K562 (cell line): ENCODE data around the gene BCAM. TPM values are rescaled to one million over a fixed set of nuclear protein-coding genes. Genes with fewer than 3 reads are reported as not detected.

Source experiments
- CBX5 ChIP-seq: IDR thresholded peaks from 2 replicates; pipeline ENCODE4 v1.6.1; 2014; ENCODE audit warnings: low read depth, borderline replicate concordance
- GTF2F1 ChIP-seq: IDR thresholded peaks from 2 replicates; pipeline ENCODE4 v1.6.1; 2011; ENCODE audit warnings: low read depth, low read length, improper control_type of control experiment
- HDAC1 ChIP-seq, 2 experiments: fragments of 450-650 bp; IDR thresholded peaks; 2 replicates each; pipeline ENCODE4 v1.6.1; 2016 to 2017; ENCODE audit warnings: inconsistent platforms in 1 of 2, mild to moderate bottlenecking in 1 of 2, moderate library complexity in 1 of 2
- HIVEP1 ChIP-seq: fragments of 250-450 bp; sonication (Bioruptor Pico); IDR thresholded peaks from 2 replicates; pipeline ENCODE4 v1.4.0; 2020; ENCODE audit warnings: mild to moderate bottlenecking
- KLF6 ChIP-seq: fragments of 250-450 bp; sonication (Bioruptor Pico); IDR thresholded peaks from 2 replicates; pipeline ENCODE4 v1.4.0; 2020; ENCODE audit warnings: mild to moderate bottlenecking, moderate library complexity, borderline replicate concordance
- MAZ ChIP-seq, 2 experiments: fragments of 450-650 bp in 1 of 2; sonication (generic) in 1 of 2; formaldehyde crosslinking; IDR thresholded peaks in 1 of 2; conservative IDR thresholded peaks in 1 of 2; 2 replicates each; pipeline versions ENCODE4 v1.4.0 to v1.5.0; 2020; ENCODE audit warnings: mild to moderate bottlenecking in 1 of 2, missing genetic modification reagents in 1 of 2
- NEUROD1 ChIP-seq: fragments of 150-350 bp; IDR thresholded peaks from 2 replicates; pipeline ENCODE4 v1.6.1; 2014; ENCODE audit warnings: borderline replicate concordance, low read length, low read depth; ENCODE audit not compliant: partially characterized antibody
- NONO ChIP-seq, 2 experiments: fragments of 200-400 bp in 1 of 2; fragments of 450-650 bp in 1 of 2; formaldehyde crosslinking in 1 of 2; IDR thresholded peaks; 2 replicates each; pipeline ENCODE4 v1.6.1; 2017; ENCODE audit warnings: low read depth in 2 of 2, mild to moderate bottlenecking in 2 of 2, moderate library complexity in 2 of 2, low read length in 1 of 2
- ZBTB40 ChIP-seq, 2 experiments: fragments of 450-650 bp in 1 of 2; sonication (generic) in 1 of 2; formaldehyde crosslinking in 1 of 2; IDR thresholded peaks; 2 replicates each; pipeline versions ENCODE4 v1.7.1 to v1.9.0; 2016 to 2022; ENCODE audit warnings: inconsistent platforms in 1 of 2, mild to moderate bottlenecking in 1 of 2, missing genetic modification reagents in 1 of 2
- ZBTB7A ChIP-seq: IDR thresholded peaks from 2 replicates; pipeline ENCODE4 v1.6.1; 2011; ENCODE audit warnings: low read depth, mild to moderate bottlenecking, low read length, moderate library complexity, borderline replicate concordance; ENCODE audit not compliant: control insufficient read depth
- polyA plus RNA-seq, 8 experiments: library from polyadenylated mRNA; depleted of rRNA in 4 of 8; stranded (reverse) in 5 of 8; unstranded in 3 of 8; fragments of >200 nt; fragmentation: Nextera tagmentation in 2 of 8; fragmentation: Illumina TruSeq in 1 of 8; extraction: Ambion mirVana in 2 of 8; extraction: Trizol in 1 of 8; gene quantifications; 2 replicates each; pipeline versions ENCODE4 v1.2.1 to v1.2.3, GENCODE V29; 2011 to 2014; ENCODE audit warnings: inconsistent platforms in 1 of 8, missing spikeins in 1 of 8
- total RNA-seq, 7 experiments: library from RNA; depleted of rRNA in 6 of 7; stranded (reverse); fragments of >200 nt in 6 of 7; fragmentation: Illumina TruSeq in 2 of 7; extraction: Trizol in 2 of 7; gene quantifications; 2 replicates each; pipeline versions ENCODE4 v1.2.1 to v1.2.3, GENCODE V29; 2011 to 2021; ENCODE audit warnings: low replicate concordance in 1 of 7

BCAM gene
- total and polyA plus RNA-seq, 9 of the 15 experiments (the other 6 are each of a cell fraction or from before 2014, with no cell fraction given) = 0.07 to 1.3 (median 0.33) TPM; not detected in 2

- TF ChIP-seq NONO (IDR thresholded peaks at IDR 0.05; ENCODE audit: low read depth in 2 of 2, low read length in 1 of 2) (no peak), CBX5 (no peak), NEUROD1 (no peak), HDAC1 (IDR thresholded peaks at IDR 0.05) (peak in 1 of 2 experiments; percentile 14; a peak in 2 of 4 replicates), GTF2F1 (no peak), ZBTB7A (peak; percentile 46), MAZ (CRISPR knock-in tag; conservative IDR thresholded peaks at IDR 0.05 in 1 of 2, IDR thresholded peaks at IDR 0.05 in 1 of 2) (peak in 1 of 2 experiments; percentile 44; a peak in 1 of 4 replicates), ZBTB40 (IDR thresholded peaks at IDR 0.05) (no peak), ZBTB40 (CRISPR knock-in tag; IDR thresholded peaks at IDR 0.05) (no peak), KLF6 (CRISPR knock-in tag) (no peak), HIVEP1 (CRISPR knock-in tag) (no peak)
These were observed 37.7 kb downstream of the BCAM start (continued) for GRCh38 chr19:44846455-44847143.
